HFFc6 (cell line): ENCODE results near the gene LPCAT3. TPM values are rescaled to one million over a fixed set of nuclear protein-coding genes. Genes with fewer than 3 reads are reported as not detected.

Experiments used
- DNase-seq: peaks from one replicate; pipeline ENCODE4 v3.0.0-alpha.2; 2018
- H3K27ac Mint-ChIP-seq: 2 replicates; pipeline ENCODE4 v1.8.0; 2020; ENCODE audit warnings: mild to moderate bottlenecking, mixed read lengths
- H3K27me3 Mint-ChIP-seq: 2 replicates; pipeline ENCODE4 v1.8.0; 2021; ENCODE audit warnings: mild to moderate bottlenecking, moderate library complexity, mixed read lengths; ENCODE audit not compliant: insufficient read depth
- H3K36me3 Mint-ChIP-seq: 2 replicates; pipeline ENCODE4 v1.8.0; 2021; ENCODE audit warnings: low read depth, mixed read lengths
- H3K4me1 Mint-ChIP-seq: 2 replicates; pipeline ENCODE4 v1.8.0; 2020; ENCODE audit warnings: low read depth, mixed read lengths
- H3K4me3 Mint-ChIP-seq: 2 replicates; pipeline ENCODE4 v1.8.0; 2020; ENCODE audit warnings: mild to moderate bottlenecking, moderate library complexity, mixed read lengths
- H3K9me3 Mint-ChIP-seq: 2 replicates; pipeline ENCODE4 v1.8.0; 2020; ENCODE audit warnings: mild to moderate bottlenecking, mixed read lengths
- CTCF ChIP-seq: fragments of 200-600 bp; sonication (generic); IDR thresholded peaks from 2 replicates; pipeline ENCODE4 v1.5.0; 2021; ENCODE audit warnings: antibody characterized with exemption, mild to moderate bottlenecking
- total RNA-seq, 6 experiments: library from RNA; stranded (reverse); fragmentation: NEBNext Ultra II Directional; extraction: Animal tissue kit (Norgen Biotek cat#: 25700); gene quantifications; 2 replicates in 1 of 6; 3 replicates in 5 of 6; pipeline ENCODE4 v1.2.3, GENCODE V29; 2021

The LPCAT3 gene
- total RNA-seq, 6 experiments from 2014 or later: 17.4 to 28.4 (median 21.6) TPM

GRCh38 chr12:6950811-6951540 is 67.3 kb downstream of the LPCAT3 start, which contains the start of gene PTPN6:
PTPN6 (plus strand) TSS chr12:6951356; CDS start chr12:6951513, 157 bp downstream.
- Mint-ChIP-seq H3K27ac (no peak within 1 kb of the TSS), H3K9me3 (no peaks in the 10 kb centered on the region), H3K4me3 (no peak within 1 kb of the TSS), H3K27me3 (peaks cover 2% of the 10 kb centered on the region), H3K4me1 (peaks cover 7% of the 10 kb centered on the region; the same call in 1 of the 2 replicates), H3K36me3 (peaks cover 5% of the 10 kb centered on the region; the same call in 1 of the 2 replicates)
- DNase-seq: no peak
- no peak for TF ChIP-seq CTCF

GRCh38 chr12:6950401-6950801 is 67.9 kb downstream of the LPCAT3 start:
- H3K9me3 Mint-ChIP-seq: no peaks in the 10 kb centered on the region
- peaks cover 12% of the 10 kb centered on the region for H3K4me1 Mint-ChIP-seq
- peak; percentile 62 for TF ChIP-seq CTCF
- H3K27me3 Mint-ChIP-seq: peaks cover 2% of the 10 kb centered on the region
- H3K27ac Mint-ChIP-seq: no peak overlapping the region
- H3K4me3 Mint-ChIP-seq: no peak overlapping the region
- peaks cover 5% of the 10 kb centered on the region; the same call in 1 of the 2 replicates for H3K36me3 Mint-ChIP-seq
- no peak for DNase-seq

- H3K27ac Mint-ChIP-seq: no peak overlapping the region
These were observed 69.2 kb downstream of the LPCAT3 start for GRCh38 chr12:6948873-6949594.

GRCh38 chr12:6947615-6948014 is 70.7 kb downstream of the LPCAT3 start:
- H3K36me3 Mint-ChIP-seq: peaks cover 5% of the 10 kb centered on the region; the same call in 1 of the 2 replicates
- no peak for TF ChIP-seq CTCF
- H3K4me3 Mint-ChIP-seq: no peak overlapping the region
- H3K27me3 Mint-ChIP-seq: peaks cover 17% of the 10 kb centered on the region
- H3K4me1 Mint-ChIP-seq: peaks cover 36% of the 10 kb centered on the region
- no peak overlapping the region for H3K27ac Mint-ChIP-seq
- H3K9me3 Mint-ChIP-seq: peaks cover 9% of the 10 kb centered on the region; the same call in 1 of the 2 replicates
- DNase-seq: no peak

More at GRCh38 chr12:6948873-6949594, 69.2 kb downstream of the LPCAT3 start:
- no peak for DNase-seq
- H3K9me3 Mint-ChIP-seq: peaks cover 4% of the 10 kb centered on the region; the same call in 1 of the 2 replicates
- H3K27me3 Mint-ChIP-seq: peaks cover 9% of the 10 kb centered on the region
- H3K4me3 Mint-ChIP-seq: no peak overlapping the region
- H3K4me1 Mint-ChIP-seq: peaks cover 25% of the 10 kb centered on the region
- peaks cover 5% of the 10 kb centered on the region; the same call in 1 of the 2 replicates for H3K36me3 Mint-ChIP-seq
- peak; percentile 37; the same call in 1 of the 2 replicates for TF ChIP-seq CTCF

- no peak for DNase-seq
- Mint-ChIP-seq H3K27ac (no peak overlapping the region), H3K36me3 (peaks cover 11% of the 10 kb centered on the region), H3K9me3 (peaks cover 9% of the 10 kb centered on the region; the same call in 1 of the 2 replicates), H3K4me3 (peak overlapping the region; percentile 23; the same call in 1 of the 2 replicates), H3K4me1 (peaks cover 39% of the 10 kb centered on the region), H3K27me3 (peaks cover 17% of the 10 kb centered on the region)
- TF ChIP-seq CTCF: no peak
These were observed 71.3 kb downstream of the LPCAT3 start for GRCh38 chr12:6946920-6947374.
